Measurements from ENCODE around the gene SORCS2.

The SORCS2 gene

GRCh38 chr4:7739918-7740865 lies 547.9 kb downstream of the SORCS2 start:
- Histone ChIP-seq H3K27ac (ENCODE audit: low read depth, low read length) (no peak overlapping the region), H3K4me3 (ENCODE audit: low read length) (no peak overlapping the region), H3K4me1 (ENCODE audit: control insufficient read depth, low read length) (no peaks in the 10 kb centered on the region), H4K20me1 (ENCODE audit: control insufficient read depth, insufficient read depth, low read depth, low read length) (no peaks in the 10 kb centered on the region), H3K9me3 (ENCODE audit: control insufficient read depth, insufficient read depth, low read length) (no peaks in the 10 kb centered on the region), H3K27me3 (ENCODE audit: control insufficient read depth, low read length) (no peaks in the 10 kb centered on the region), H3K9me2 (replicated peaks; ENCODE audit: control insufficient read depth, low read length) (no peaks in the 10 kb centered on the region), H3F3A (ENCODE audit: control insufficient read depth, insufficient read depth) (no peaks in the 10 kb centered on the region), H3K36me3 (ENCODE audit: control insufficient read depth, low read length) (no peaks in the 10 kb centered on the region), H3K4me2 (ENCODE audit: low read length) (no peak overlapping the region), H3K79me2 (ENCODE audit: control insufficient read depth, low read length) (no peaks in the 10 kb centered on the region)
- no peak for TF ChIP-seq EZH2phosphoT487 (IDR thresholded peaks at IDR 0.05; ENCODE audit: borderline replicate concordance, low read length)
- TF ChIP-seq CTCF (IDR thresholded peaks at IDR 0.05; ENCODE audit: low read depth, low read length, poor library complexity, severe bottlenecking): no peak

- H3K36me3 ChIP-seq (ENCODE audit: control insufficient read depth, low read length): no peaks in the 10 kb centered on the region
- H3K9me2 ChIP-seq (replicated peaks; ENCODE audit: control insufficient read depth, low read length): no peaks in the 10 kb centered on the region
- H3K27ac ChIP-seq (ENCODE audit: low read depth, low read length): no peak overlapping the region
- no peaks in the 10 kb centered on the region for H3K27me3 ChIP-seq (ENCODE audit: control insufficient read depth, low read length)
- H3K4me2 ChIP-seq (ENCODE audit: low read length): no peak overlapping the region
- no peaks in the 10 kb centered on the region for H3K79me2 ChIP-seq (ENCODE audit: control insufficient read depth, low read length)
- no peaks in the 10 kb centered on the region for H4K20me1 ChIP-seq (ENCODE audit: control insufficient read depth, insufficient read depth, low read depth, low read length)
- no peaks in the 10 kb centered on the region for H3F3A ChIP-seq (ENCODE audit: control insufficient read depth, insufficient read depth)
- H3K4me1 ChIP-seq (ENCODE audit: control insufficient read depth, low read length): no peaks in the 10 kb centered on the region
- H3K4me3 ChIP-seq (ENCODE audit: low read length): no peak overlapping the region
- no peaks in the 10 kb centered on the region for H3K9me3 ChIP-seq (ENCODE audit: control insufficient read depth, insufficient read depth, low read length)
- TF ChIP-seq EZH2phosphoT487 (IDR thresholded peaks at IDR 0.05; ENCODE audit: borderline replicate concordance, low read length): no peak
- TF ChIP-seq CTCF (IDR thresholded peaks at IDR 0.05; ENCODE audit: low read depth, low read length, poor library complexity, severe bottlenecking): no peak
Measured at GRCh38 chr4:7740866-7741525, 548.7 kb downstream of the SORCS2 start.

- H3K27ac ChIP-seq (ENCODE audit: low read depth, low read length): no peak overlapping the region
- H3K4me3 ChIP-seq (ENCODE audit: low read length): no peak overlapping the region
- no peaks in the 10 kb centered on the region for H3K9me2 ChIP-seq (replicated peaks; ENCODE audit: control insufficient read depth, low read length)
- no peak overlapping the region for H3K4me2 ChIP-seq (ENCODE audit: low read length)
- H4K20me1 ChIP-seq (ENCODE audit: control insufficient read depth, insufficient read depth, low read depth, low read length): no peaks in the 10 kb centered on the region
- H3K79me2 ChIP-seq (ENCODE audit: control insufficient read depth, low read length): no peaks in the 10 kb centered on the region
- H3F3A ChIP-seq (ENCODE audit: control insufficient read depth, insufficient read depth): no peaks in the 10 kb centered on the region
- no peaks in the 10 kb centered on the region for H3K4me1 ChIP-seq (ENCODE audit: control insufficient read depth, low read length)
- H3K27me3 ChIP-seq (ENCODE audit: control insufficient read depth, low read length): no peaks in the 10 kb centered on the region
- H3K36me3 ChIP-seq (ENCODE audit: control insufficient read depth, low read length): no peaks in the 10 kb centered on the region
- H3K9me3 ChIP-seq (ENCODE audit: control insufficient read depth, insufficient read depth, low read length): no peaks in the 10 kb centered on the region
- TF ChIP-seq CTCF (IDR thresholded peaks at IDR 0.05; ENCODE audit: low read depth, low read length, poor library complexity, severe bottlenecking) (no peak), EZH2phosphoT487 (IDR thresholded peaks at IDR 0.05; ENCODE audit: borderline replicate concordance, low read length) (no peak)
Measured at GRCh38 chr4:7741946-7742806, 549.8 kb downstream of the SORCS2 start.

Data from DOHH2 (cell line).